HEK293T (cell line): ENCODE data around the gene NINJ1.

ENCODE experiments used
- ARNT ChIP-seq: fragments of 450-650 bp; IDR thresholded peaks from 2 replicates; pipeline ENCODE4 v1.6.1; 2017; ENCODE audit warnings: mild to moderate bottlenecking
- BHLHE40 ChIP-seq: fragments of 450-650 bp; IDR thresholded peaks from 2 replicates; pipeline ENCODE4 v1.6.1; 2016; ENCODE audit warnings: mild to moderate bottlenecking, moderate library complexity, borderline replicate concordance
- CTBP1 ChIP-seq: fragments of 450-650 bp; IDR thresholded peaks from 2 replicates; pipeline ENCODE4 v1.6.1; 2016; ENCODE audit warnings: borderline replicate concordance
- FOXA1 ChIP-seq: fragments of 450-650 bp; IDR thresholded peaks from 2 replicates; pipeline ENCODE4 v1.6.1; 2016; ENCODE audit warnings: mild to moderate bottlenecking
- FOXK2 ChIP-seq: fragments of 450-650 bp; IDR thresholded peaks from 2 replicates; pipeline ENCODE4 v1.6.1; 2016; ENCODE audit warnings: mild to moderate bottlenecking
- HDGF ChIP-seq: fragments of 450-650 bp; IDR thresholded peaks from 2 replicates; pipeline ENCODE4 v1.6.1; 2017; ENCODE audit warnings: antibody characterized with exemption, borderline replicate concordance
- LEF1 ChIP-seq: fragments of 450-650 bp; IDR thresholded peaks from 2 replicates; pipeline ENCODE4 v1.6.1; 2017; ENCODE audit warnings: mild to moderate bottlenecking, borderline replicate concordance
- NFRKB ChIP-seq: fragments of 450-650 bp; IDR thresholded peaks from 2 replicates; pipeline ENCODE4 v1.6.1; 2016; ENCODE audit warnings: mild to moderate bottlenecking, moderate library complexity
- SP1 ChIP-seq: fragments of 450-650 bp; IDR thresholded peaks from 2 replicates; pipeline ENCODE4 v1.6.1; 2017
- ZNF384 ChIP-seq: fragments of 450-650 bp; IDR thresholded peaks from 2 replicates; pipeline ENCODE4 v1.6.1; 2016

DNA sequence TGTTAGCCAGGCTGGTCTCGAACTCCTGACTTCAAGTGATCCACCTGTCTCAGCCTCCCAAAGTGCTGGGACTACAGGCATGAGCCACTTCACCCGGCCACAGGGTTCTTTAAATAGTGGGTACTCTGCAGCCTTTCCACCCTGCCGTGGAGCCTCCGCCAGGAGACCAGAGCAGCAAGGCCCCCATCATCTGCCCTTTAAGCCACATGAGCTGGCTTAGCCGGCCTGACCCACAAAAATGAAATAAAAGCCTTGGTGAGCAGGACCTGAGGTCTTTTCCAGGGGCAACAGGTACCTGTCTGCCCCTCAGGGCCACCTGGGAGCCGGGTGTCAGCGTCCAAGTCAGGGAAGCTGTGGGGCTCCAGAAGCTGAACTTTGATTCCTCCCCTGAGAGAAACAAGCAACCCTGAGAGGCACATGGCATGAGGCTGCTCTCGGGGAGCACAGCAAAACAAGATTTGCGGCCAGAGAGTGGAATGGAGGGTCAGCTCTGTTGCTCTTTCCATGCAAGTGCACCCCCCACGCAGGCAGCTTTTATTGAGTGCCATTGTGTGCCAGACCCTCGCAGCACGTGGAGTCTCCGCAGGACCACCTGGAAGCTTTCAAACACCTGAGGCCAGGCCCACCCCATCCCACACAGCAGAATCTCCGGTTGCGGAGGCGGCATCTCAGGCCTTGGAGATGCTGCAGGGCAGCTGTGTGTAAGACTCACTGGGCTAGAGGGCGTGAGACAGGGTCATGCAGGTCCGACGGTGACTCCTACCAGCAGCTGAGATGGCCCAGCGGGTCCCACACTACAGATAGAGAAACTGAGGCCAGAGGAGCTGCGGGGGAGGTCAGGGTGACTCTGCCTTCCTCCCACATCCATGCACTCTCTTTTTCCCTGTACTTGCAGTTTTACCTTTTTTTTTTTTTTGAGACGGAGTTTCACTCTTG, 45.1 kb upstream of the NINJ1 start:
- TF ChIP-seq BHLHE40 (no peak), FOXA1 (no peak), ARNT (no peak), SP1 (no peak), CTBP1 (no peak), HDGF (no peak), LEF1 (no peak), FOXK2 (no peak), NFRKB (no peak), ZNF384 (no peak)
